Measurements from ENCODE around the gene INHBB.

- TF ChIP-seq POLR2A (IDR thresholded peaks at IDR 0.05; ENCODE audit: low read depth, low read length) = no peak
- TF ChIP-seq CTCF (conservative IDR thresholded peaks at IDR 0.05; ENCODE audit: low read depth, low read length) = no peak
- TF ChIP-seq MAFK (IDR thresholded peaks at IDR 0.05; ENCODE audit: low read depth, low read length) = no peak
- TF ChIP-seq RAD21 (IDR thresholded peaks at IDR 0.05; ENCODE audit: low read length) = no peak
- TF ChIP-seq MAZ (IDR thresholded peaks at IDR 0.05; ENCODE audit: borderline replicate concordance, low read depth, low read length) = no peak
- TF ChIP-seq RCOR1 (IDR thresholded peaks at IDR 0.05; ENCODE audit: insufficient replicate concordance, low read length) = no peak
- no peak for TF ChIP-seq CEBPB (IDR thresholded peaks at IDR 0.05; ENCODE audit: low read depth, low read length)
- TF ChIP-seq FOS (IDR thresholded peaks at IDR 0.05; ENCODE audit: low read depth, low read length) = no peak
These were observed 29.3 kb upstream of the INHBB start for GRCh38 chr2:120316528-120317179.

Measured in IMR-90 (cell line).